ENCODE results near the gene PDCD1. TPM values are rescaled to one million over a fixed set of nuclear protein-coding genes. Genes with fewer than 3 reads are reported as not detected.

The PDCD1 gene
- total and polyA plus RNA-seq, 2 donors (not counting 1 experiment from before 2014, with no cell fraction given): 0.28 to 1.3 TPM

DNA sequence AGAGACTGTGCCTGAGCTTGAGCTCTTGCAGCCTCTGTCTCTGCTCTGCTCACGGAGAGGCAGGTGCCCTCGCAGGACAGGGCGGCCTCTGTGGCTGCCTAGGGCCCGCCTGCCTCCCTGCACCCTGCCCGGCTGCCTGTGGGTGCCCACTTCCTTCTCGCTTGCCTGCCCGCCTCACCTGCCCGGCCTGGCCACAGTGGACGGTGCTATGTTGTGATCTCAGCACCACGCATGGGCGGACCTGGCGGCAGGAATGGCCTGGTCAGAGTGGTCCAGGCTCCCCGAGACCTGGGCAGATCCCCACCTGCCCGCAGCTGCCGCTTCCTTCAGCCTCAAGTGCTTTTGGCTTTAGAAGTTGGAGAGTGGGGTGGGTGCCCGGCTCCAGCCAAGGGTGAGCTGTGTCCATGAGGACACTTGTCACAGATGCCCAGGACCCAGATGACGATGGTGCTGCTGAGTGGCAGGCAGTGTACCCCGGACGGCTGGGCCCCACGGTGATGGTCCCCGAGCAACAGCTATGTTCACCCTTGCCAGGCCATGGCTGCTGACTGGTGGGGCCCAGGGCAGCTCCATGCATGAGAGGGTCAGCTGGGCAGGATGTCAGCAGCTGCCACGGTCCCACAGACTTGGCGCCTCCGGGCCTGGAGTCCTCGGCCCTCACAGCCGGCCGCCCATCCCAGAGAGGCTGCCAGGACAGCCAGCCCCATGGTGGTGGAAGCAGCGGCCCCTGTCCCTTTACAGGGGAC, 36.2 kb upstream of the PDCD1 start:
- 90% methylated on average over 25 of the region's 28 CpGs for WGBS (ENCODE audit: insufficient coverage)
- POLR2A ChIA-PET: interaction anchor here (0.6 kb wide), 1 partner anchor 16 kb away, joined by 3 read pairs; no protein-coding TSS in a partner anchor

More for the DNA sequence above, 36.2 kb upstream of the PDCD1 start:
- no peak overlapping the region for H3K4me2 ChIP-seq (replicated peaks; ENCODE audit: low read depth, low read length, poor library complexity, severe bottlenecking)
- no peak overlapping the region for H2AFZ ChIP-seq (ENCODE audit: insufficient read depth, low read depth, low read length, poor library complexity, severe bottlenecking)
- no peaks in the 10 kb centered on the region for H3K9me3 ChIP-seq (ENCODE audit: control extremely low read depth in 1 of 3, control insufficient read depth in 2 of 3, insufficient read depth in 1 of 3, low read length in 2 of 3)
- Mint-ChIP-seq H3K27me3 (no peaks in the 10 kb centered on the region), H3K9me3 (ENCODE audit: insufficient read depth) (no peaks in the 10 kb centered on the region), H3K27ac (no peak overlapping the region), H3K4me3 (no peak overlapping the region), H3K4me1 (peaks cover 12% of the 10 kb centered on the region)
- ATAC-seq (ENCODE audit: low read depth) (no peak), DNase-seq (no peak)
- peaks cover 0 to 14% of the 10 kb centered on the region in 2 experiments for H3K36me3 ChIP-seq (replicated peaks in 1 of 2; ENCODE audit: control extremely low read depth in 1 of 2, control insufficient read depth in 1 of 2, extremely low read depth in 1 of 2, insufficient read depth in 2 of 2, low read length in 1 of 2)
- peaks cover 49% of the 10 kb centered on the region for H4K20me1 ChIP-seq (ENCODE audit: control insufficient read depth, insufficient read depth, low read length, poor library complexity, severe bottlenecking)
- no peak overlapping the region for H3K27ac ChIP-seq (ENCODE audit: low read length in 2 of 2)
- H3K9ac ChIP-seq (ENCODE audit: low read length): no peak overlapping the region
- intact Hi-C loops (cut with micrococcal nuclease): no loop called here
- H3K79me2 ChIP-seq (ENCODE audit: control insufficient read depth, insufficient read depth, low read length): peaks cover 51% of the 10 kb centered on the region
- no peaks in the 10 kb centered on the region for H3K4me1 ChIP-seq (ENCODE audit: control insufficient read depth in 2 of 2, insufficient read depth in 2 of 2, low read length in 2 of 2)
- no peaks in the 10 kb centered on the region for H3K27me3 ChIP-seq (replicated peaks in 1 of 4; ENCODE audit: control extremely low read depth in 1 of 4, control insufficient read depth in 3 of 4, insufficient read depth in 4 of 4, low read length in 3 of 4)
- no peak overlapping the region for H3K4me3 ChIP-seq (ENCODE audit: control extremely low read depth in 1 of 5, extremely low read depth in 1 of 5, insufficient read depth in 1 of 5, low read depth in 2 of 5, low read length in 4 of 5)
- CTCF ChIA-PET: no interaction called here
- TF ChIP-seq, protein P1, sequence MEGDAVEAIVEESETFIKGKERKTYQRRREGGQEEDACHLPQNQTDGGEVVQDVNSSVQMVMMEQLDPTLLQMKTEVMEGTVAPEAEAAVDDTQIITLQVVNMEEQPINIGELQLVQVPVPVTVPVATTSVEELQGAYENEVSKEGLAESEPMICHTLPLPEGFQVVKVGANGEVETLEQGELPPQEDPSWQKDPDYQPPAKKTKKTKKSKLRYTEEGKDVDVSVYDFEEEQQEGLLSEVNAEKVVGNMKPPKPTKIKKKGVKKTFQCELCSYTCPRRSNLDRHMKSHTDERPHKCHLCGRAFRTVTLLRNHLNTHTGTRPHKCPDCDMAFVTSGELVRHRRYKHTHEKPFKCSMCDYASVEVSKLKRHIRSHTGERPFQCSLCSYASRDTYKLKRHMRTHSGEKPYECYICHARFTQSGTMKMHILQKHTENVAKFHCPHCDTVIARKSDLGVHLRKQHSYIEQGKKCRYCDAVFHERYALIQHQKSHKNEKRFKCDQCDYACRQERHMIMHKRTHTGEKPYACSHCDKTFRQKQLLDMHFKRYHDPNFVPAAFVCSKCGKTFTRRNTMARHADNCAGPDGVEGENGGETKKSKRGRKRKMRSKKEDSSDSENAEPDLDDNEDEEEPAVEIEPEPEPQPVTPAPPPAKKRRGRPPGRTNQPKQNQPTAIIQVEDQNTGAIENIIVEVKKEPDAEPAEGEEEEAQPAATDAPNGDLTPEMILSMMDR (IDR thresholded peaks at IDR 0.05): no peak
- TF ChIP-seq EZH2 (IDR thresholded peaks at IDR 0.05; ENCODE audit: borderline replicate concordance, insufficient read depth, low read depth, low read length, poor library complexity, severe bottlenecking): no peak
